Heart right ventricle (tissue), 16 donors: ENCODE results near the gene PAX4. TPM values are rescaled to one million over a fixed set of nuclear protein-coding genes. Genes with fewer than 3 reads are reported as not detected.
A peak's percentile ranks its signal among the peaks of the same experiment; 100 is the strongest.

ENCODE experiments used
- ATAC-seq, 8 donors: fragments of 200-7000 bp; cut with Tn5 transposase; one replicate each; pipeline ENCODE4 v1.9.1; 2020; ENCODE audit warnings: mild to moderate bottlenecking in 8 of 8, moderate library complexity in 8 of 8, moderate number of reproducible peaks in 1 of 8
- DNase-seq, 2 donors: peaks; one replicate each; pipeline ENCODE4 v3.0.0-alpha.2; 2020
- H3K27ac ChIP-seq, 10 donors: fragments of 200-600 bp; sonication (generic) in 2 of 10; one replicate each; pipeline versions ENCODE4 v1.5.0 to v1.8.0; 2020 to 2022; ENCODE audit warnings: mild to moderate bottlenecking in 3 of 10
- H3K27me3 ChIP-seq, 7 donors: fragments of 200-600 bp; one replicate each; pipeline ENCODE4 v1.8.0; 2021 to 2022; ENCODE audit warnings: mild to moderate bottlenecking in 2 of 7
- H3K36me3 ChIP-seq, 9 donors: fragments of 200-600 bp; sonication (generic) in 1 of 9; one replicate each; pipeline versions ENCODE4 v1.5.0 to v1.8.0; 2020 to 2022; ENCODE audit warnings: mild to moderate bottlenecking in 2 of 9
- H3K4me1 ChIP-seq, 9 donors: fragments of 200-600 bp; sonication (generic) in 1 of 9; one replicate each; pipeline versions ENCODE4 v1.5.0 to v1.8.0; 2020 to 2022; ENCODE audit warnings: mild to moderate bottlenecking in 4 of 9
- H3K4me3 ChIP-seq, 10 donors: fragments of 200-600 bp; sonication (generic) in 2 of 10; one replicate each; pipeline versions ENCODE4 v1.5.0 to v1.8.0; 2020 to 2022; ENCODE audit warnings: mild to moderate bottlenecking in 7 of 10, moderate library complexity in 2 of 10
- H3K9me3 ChIP-seq, 11 donors: fragments of 200-600 bp in 10 of 11; sonication (generic) in 2 of 11; one replicate each; pipeline versions ENCODE4 v1.5.0 to v1.8.0; 2013 to 2022; ENCODE audit warnings: mild to moderate bottlenecking in 2 of 11, control low read depth in 1 of 11, moderate library complexity in 1 of 11
- WGBS, 2 donors: extraction: QIAGEN DNeasy Blood & Tissue Kit; methylation state at CpG; one replicate each; pipeline ENCODE4 v1.1.7; 2013; ENCODE audit warnings: inconsistent platforms in 1 of 2; 5-methylcytosine and 5-hydroxymethylcytosine counted together
- intact Hi-C, 10 donors: fragments of 100-400 bp; cut with DNase I; formaldehyde crosslinking; loops; one replicate each; pipeline versions ENCODE4 v1.11.1 to v1.14.2; 2022
- polyA plus RNA-seq, 2 donors: library from polyadenylated mRNA; stranded (reverse); fragments of 200-250 nt; gene quantifications; one replicate each; pipeline ENCODE4 v1.2.3, GENCODE V29; 2013
- total RNA-seq, 10 donors: library from RNA; stranded (reverse); fragmentation: NEBNext Ultra II Directional in 3 of 10; extraction: Animal tissue kit (Norgen Biotek cat#: 25700) in 3 of 10; gene quantifications; one replicate each; pipeline versions ENCODE4 v1.2.1 to v1.2.4, GENCODE V29; 2021 to 2023
- TF ChIP-seq, protein P1 (sequence below), 9 donors: fragments of 200-600 bp; sonication (generic) in 2 of 9; IDR thresholded peaks; one replicate each; pipeline versions ENCODE4 v1.5.0 to v1.8.0; 2021 to 2022; ENCODE audit warnings: antibody characterized with exemption in 9 of 9, mild to moderate bottlenecking in 5 of 9, moderate library complexity in 1 of 9
- donor health status: Arrhythmogenic right ventricular cardiomyopathy.
- donor health status: ischemic (EF 13 %, LVEDD 7.1; RV severe dilation, severe dysfunction).
- donor health status: healthy with polysubstance abuse.
- donor health status: DM: no; HTN: yes; CAD: no.
- donor health status: DM: no; HTN: no; CAD: no.
- donor health status: ischemic (EF 25% LVEDD 6.9; RV normal size, moderate dysfunction).
- donor health status: ischemic (EF 25% LVEDD 5.7; RV mildly dilated, moderate dysfunction).
- donor health status: healthy.
- donor health status: DM: yes; HTN: yes; CAD: no.
- donor health status: Ischemic cardiomyopathy.
- donor health status: ischemic (EF 35%, LVEDD 5.7; RV mildly dilated, moderate dysfunction).
- donor health status: nonischemic (EF 11% LVEDD 7.7; RV severe dilation, severe dysfunction).
- donor health status: DM: yes; HTN: yes; CAD: no.
- donor health status: PGD.
- donor health status: ischemic (EF 29% LVEDD 5.4; RV normal size, mild dysfunction).
- donor health status: nonischemic (EF 23%, LVEDD 6.1; RV moderate dilation, normal function).

Gene PAX4
- total and polyA plus RNA-seq, 12 donors, result not detected

- H3K4me3 ChIP-seq, result peak overlapping the region in 1 of 10 donors; percentile 98
- TF ChIP-seq, protein P1, sequence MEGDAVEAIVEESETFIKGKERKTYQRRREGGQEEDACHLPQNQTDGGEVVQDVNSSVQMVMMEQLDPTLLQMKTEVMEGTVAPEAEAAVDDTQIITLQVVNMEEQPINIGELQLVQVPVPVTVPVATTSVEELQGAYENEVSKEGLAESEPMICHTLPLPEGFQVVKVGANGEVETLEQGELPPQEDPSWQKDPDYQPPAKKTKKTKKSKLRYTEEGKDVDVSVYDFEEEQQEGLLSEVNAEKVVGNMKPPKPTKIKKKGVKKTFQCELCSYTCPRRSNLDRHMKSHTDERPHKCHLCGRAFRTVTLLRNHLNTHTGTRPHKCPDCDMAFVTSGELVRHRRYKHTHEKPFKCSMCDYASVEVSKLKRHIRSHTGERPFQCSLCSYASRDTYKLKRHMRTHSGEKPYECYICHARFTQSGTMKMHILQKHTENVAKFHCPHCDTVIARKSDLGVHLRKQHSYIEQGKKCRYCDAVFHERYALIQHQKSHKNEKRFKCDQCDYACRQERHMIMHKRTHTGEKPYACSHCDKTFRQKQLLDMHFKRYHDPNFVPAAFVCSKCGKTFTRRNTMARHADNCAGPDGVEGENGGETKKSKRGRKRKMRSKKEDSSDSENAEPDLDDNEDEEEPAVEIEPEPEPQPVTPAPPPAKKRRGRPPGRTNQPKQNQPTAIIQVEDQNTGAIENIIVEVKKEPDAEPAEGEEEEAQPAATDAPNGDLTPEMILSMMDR (IDR thresholded peaks at IDR 0.05), result no peak
- no peaks in the 10 kb centered on the region for H3K27me3 ChIP-seq
- ATAC-seq (no peak), DNase-seq (no peak)
- WGBS, 2 donors, result 74 to 82% methylated on average over 3 of the region's 3 CpGs
- peaks cover 4 to 35% (median 30%) of the 10 kb centered on the region in 9 donors for H3K4me1 ChIP-seq
- intact Hi-C loops, result loop anchor here (2.0 to 10.0 kb wide), 6 partner anchors 55 to 625 kb away; partner anchors contain the start of genes SND1 (in 6 of the 10) and ZNF800 (in 5 of the 10)
- peak overlapping the region in 2 of 10 donors; percentile 89 to 97 for H3K27ac ChIP-seq
- peaks cover 0 to 33% (median 18%) of the 10 kb centered on the region in 9 donors for H3K36me3 ChIP-seq
- H3K9me3 ChIP-seq, result no peaks in the 10 kb centered on the region
Measured at GRCh38 chr7:127589896-127590295, 28.0 kb downstream of the PAX4 start.

DNA sequence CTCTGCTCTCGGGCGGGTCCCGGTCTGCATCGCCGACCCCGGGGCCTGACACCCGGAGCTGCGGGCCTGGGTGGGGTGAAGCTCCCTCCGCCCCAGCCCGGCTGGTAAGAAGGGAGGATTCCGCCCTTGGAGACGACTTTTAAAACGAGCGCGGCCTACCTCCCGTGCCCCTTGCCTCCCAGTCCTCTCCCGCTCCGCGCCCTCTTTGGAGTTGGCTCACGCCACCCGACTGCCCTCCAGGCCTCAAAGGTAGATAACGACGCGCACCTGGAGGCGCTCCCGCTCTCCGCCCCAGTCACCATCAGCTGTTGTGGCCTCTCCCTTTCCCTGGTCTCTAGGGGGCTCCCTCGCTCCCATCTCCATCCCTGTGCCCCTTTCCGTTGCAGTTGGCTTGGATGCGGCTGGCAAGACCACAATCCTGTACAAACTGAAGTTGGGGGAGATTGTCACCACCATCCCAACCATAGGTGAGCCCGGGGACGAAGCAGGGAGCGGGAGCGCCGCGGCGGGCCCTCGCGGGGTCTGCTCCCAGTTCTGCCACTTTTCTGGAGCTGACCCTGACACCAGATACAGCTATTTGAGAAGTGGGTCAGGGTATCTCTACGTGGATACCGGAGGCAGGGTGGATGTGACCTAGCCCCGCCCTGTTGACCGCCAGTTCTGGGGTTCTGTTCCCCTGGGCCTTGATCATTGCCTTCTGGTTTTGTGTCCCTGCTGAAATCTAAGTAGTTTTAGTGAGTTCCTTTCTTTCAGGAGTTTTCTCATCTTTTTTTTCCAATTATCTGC, 29.1 kb downstream of the PAX4 start:
- ATAC-seq, result peak; percentile 4 to 55 (median 28)
- H3K27ac ChIP-seq, result peak overlapping the region in 9 of 10 donors; percentile 87 to 97 (median 92)
- H3K4me3 ChIP-seq, result peak overlapping the region; percentile 73 to 100 (median 90)
- peaks cover 9 to 45% (median 36%) of the 10 kb centered on the region in 9 donors for H3K4me1 ChIP-seq
- H3K36me3 ChIP-seq, result peaks cover 0 to 33% (median 18%) of the 10 kb centered on the region in 9 donors
- WGBS, 2 donors, result 4 to 5% methylated on average over 43 of the region's 43 CpGs
- DNase-seq, result peak; percentile 45
- intact Hi-C loops, result loop anchor here (2.0 to 10.0 kb wide), 5 partner anchors 62 to 626 kb away; partner anchors contain the start of genes SND1 (in 6 of the 10) and ZNF800 (in 5 of the 10)
- TF ChIP-seq, protein P1 (IDR thresholded peaks at IDR 0.05), result peak in 6 of 9 donors; percentile 28 to 54 (median 48)
- no peaks in the 10 kb centered on the region for H3K27me3 ChIP-seq
- no peaks in the 10 kb centered on the region for H3K9me3 ChIP-seq

- TF ChIP-seq, protein P1 (IDR thresholded peaks at IDR 0.05), result peak in 2 of 9 donors; percentile 7 to 17
- 0% methylated on average over 57 to 77 of the region's 77 CpGs for WGBS, 2 donors
- peaks cover 0 to 36% (median 18%) of the 10 kb centered on the region in 9 donors for H3K36me3 ChIP-seq
- no peaks in the 10 kb centered on the region for H3K27me3 ChIP-seq
- peak within 1 kb of the TSS; percentile 52 to 97 (median 90) for H3K27ac ChIP-seq
- peaks cover 14 to 52% (median 44%) of the 10 kb centered on the region in 9 donors for H3K4me1 ChIP-seq
- DNase-seq, result peak; percentile 88 to 93
- no peaks in the 10 kb centered on the region for H3K9me3 ChIP-seq
- intact Hi-C loops, result loop anchor here (2.0 to 10.0 kb wide), 5 partner anchors 63 to 627 kb away; partner anchors contain the start of genes SND1 (in 6 of the 10) and ZNF800 (in 5 of the 10)
- peak; percentile 89 to 96 (median 92) for ATAC-seq
- peak within 1 kb of the TSS; percentile 73 to 100 (median 90) for H3K4me3 ChIP-seq
Measured at GRCh38 chr7:127588019-127588696, 29.8 kb downstream of the PAX4 start, which contains the start of gene ARF5. ARF5 (plus strand) TSS chr7:127588411; CDS start chr7:127588499, 88 bp downstream.

GRCh38 chr7:127587663-127588018, 30.3 kb downstream of the PAX4 start:
- Histone ChIP-seq H3K9me3 (no peaks in the 10 kb centered on the region), H3K4me1 (peaks cover 14 to 57% (median 49%) of the 10 kb centered on the region in 9 donors), H3K27ac (peak overlapping the region in 9 of 10 donors; percentile 87 to 97 (median 92)), H3K27me3 (no peaks in the 10 kb centered on the region), H3K4me3 (peak overlapping the region; percentile 73 to 100 (median 90)), H3K36me3 (peaks cover 0 to 39% (median 18%) of the 10 kb centered on the region in 9 donors)
- DNase-seq, result peak; percentile 12 to 28
- WGBS, 2 donors, result 52 to 58% methylated on average over 20 of the region's 20 CpGs
- TF ChIP-seq, protein P1 (IDR thresholded peaks at IDR 0.05), result no peak
- intact Hi-C loops, result loop anchor here (2.0 to 10.0 kb wide), 5 partner anchors 63 to 627 kb away; partner anchors contain the start of genes SND1 (in 6 of the 10) and ZNF800 (in 5 of the 10)
- ATAC-seq, result peak in 1 of 8 donors; percentile 0
